BLaER1 (cell line): ENCODE measurements around the gene SPC25.
"Not testable (repeated sequence)": the region's sequence is repeated elsewhere in the genome, so short reads cannot be mapped to it uniquely, and the experiment has no call there.

Experiments
- H3K27ac ChIP-seq: shearing (Covaris generic); formaldehyde crosslinking; 2 replicates; pipeline ENCODE4 v1.8.1; 2022
- H3K27me3 ChIP-seq: shearing (Covaris generic); formaldehyde crosslinking; 2 replicates; pipeline ENCODE4 v1.8.1; 2022
- H3K36me3 ChIP-seq: shearing (Covaris generic); formaldehyde crosslinking; 2 replicates; pipeline ENCODE4 v1.8.1; 2022
- H3K4me1 ChIP-seq: shearing (Covaris generic); formaldehyde crosslinking; 2 replicates; pipeline ENCODE4 v1.8.1; 2022
- H3K4me2 ChIP-seq: shearing (Covaris generic); formaldehyde crosslinking; 2 replicates; pipeline ENCODE4 v1.8.1; 2022
- H3K4me3 ChIP-seq: shearing (Covaris generic); formaldehyde crosslinking; 2 replicates; pipeline ENCODE4 v1.8.1; 2022
- H3K9ac ChIP-seq: shearing (Covaris generic); formaldehyde crosslinking; 2 replicates; pipeline ENCODE4 v1.8.1; 2022
- H3K9me3 ChIP-seq: shearing (Covaris generic); formaldehyde crosslinking; 2 replicates; pipeline ENCODE4 v1.8.1; 2022
- H4K20me1 ChIP-seq: shearing (Covaris generic); formaldehyde crosslinking; 2 replicates; pipeline ENCODE4 v1.8.1; 2022
- Cebpa-rat ChIP-seq: shearing (Covaris generic); IDR thresholded peaks from 2 replicates; pipeline ENCODE4 v1.8.1; 2022

Gene SPC25

GRCh38 chr2:168904358-168904757 is 14.1 kb upstream of the SPC25 start:
- no peaks in the 10 kb centered on the region for H3K27me3 ChIP-seq
- TF ChIP-seq Cebpa-rat: no peak
- H4K20me1 ChIP-seq: no peaks in the 10 kb centered on the region

GRCh38 chr2:168903888-168904287 is 13.7 kb upstream of the SPC25 start:
- H3K36me3 ChIP-seq: no peaks in the 10 kb centered on the region
- H3K27ac ChIP-seq: no peak overlapping the region
- H3K4me2 ChIP-seq: no peak overlapping the region
- no peak overlapping the region for H3K4me3 ChIP-seq
- no peaks in the 10 kb centered on the region for H4K20me1 ChIP-seq
- no peaks in the 10 kb centered on the region for H3K4me1 ChIP-seq
- no peaks in the 10 kb centered on the region for H3K27me3 ChIP-seq
- no peak for TF ChIP-seq Cebpa-rat
- no peaks in the 10 kb centered on the region for H3K9me3 ChIP-seq
- no peak overlapping the region for H3K9ac ChIP-seq

More at GRCh38 chr2:168904358-168904757, 14.1 kb upstream of the SPC25 start:
- Histone ChIP-seq H3K4me2 (no peak overlapping the region), H3K36me3 (no peaks in the 10 kb centered on the region), H3K4me1 (no peaks in the 10 kb centered on the region), H3K27ac (no peak overlapping the region), H3K4me3 (no peak overlapping the region), H3K9ac (no peak overlapping the region), H3K9me3 (no peaks in the 10 kb centered on the region)

DNA sequence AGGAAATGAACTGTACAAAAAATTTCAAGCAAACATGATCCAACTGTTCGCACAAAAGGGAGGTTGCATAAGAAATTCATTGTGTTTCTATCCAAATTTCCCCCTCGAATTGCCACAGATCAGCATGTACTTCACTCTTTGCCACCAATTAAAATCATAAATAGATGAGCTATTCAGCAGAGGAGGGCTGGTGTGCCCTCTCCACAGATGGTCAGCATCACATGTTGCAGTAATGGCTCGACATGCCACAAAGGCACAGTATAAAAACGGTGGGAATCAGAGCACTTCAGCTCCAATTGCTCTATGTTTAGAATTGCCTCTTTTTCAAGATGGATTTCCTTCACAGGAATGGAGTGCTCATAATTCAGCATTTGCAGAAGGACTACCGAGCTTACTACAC is 10.8 kb upstream of the SPC25 start, which contains the start of gene G6PC2:
Gene G6PC2 (plus strand): TSS at position 289 of the 400 bp plus-strand sequence. CDS start 41 bp downstream, at position 330.
- Histone ChIP-seq H3K9me3 (no peaks in the 10 kb centered on the region), H3K4me3 (no peak within 1 kb of the TSS), H3K4me2 (no peak within 1 kb of the TSS), H4K20me1 (no peaks in the 10 kb centered on the region), H3K27me3 (no peaks in the 10 kb centered on the region), H3K36me3 (no peaks in the 10 kb centered on the region), H3K9ac (no peak within 1 kb of the TSS), H3K27ac (no peak within 1 kb of the TSS), H3K4me1 (no peaks in the 10 kb centered on the region)
- TF ChIP-seq Cebpa-rat: no peak

- H3K27ac ChIP-seq: no peak overlapping the region
- TF ChIP-seq Cebpa-rat: no peak
These were observed 7.2 kb upstream of the SPC25 start for GRCh38 chr2:168897449-168897848.

GRCh38 chr2:168896783-168897182 is 6.6 kb upstream of the SPC25 start:
- H3K27ac ChIP-seq: no peak overlapping the region
- no peaks in the 10 kb centered on the region for H3K4me1 ChIP-seq
- no peak overlapping the region for H3K4me3 ChIP-seq
- no peaks in the 10 kb centered on the region for H3K36me3 ChIP-seq
- H3K4me2 ChIP-seq: no peak overlapping the region
- H3K27me3 ChIP-seq: no peaks in the 10 kb centered on the region
- TF ChIP-seq Cebpa-rat: no peak
- no peaks in the 10 kb centered on the region for H4K20me1 ChIP-seq
- no peak overlapping the region for H3K9ac ChIP-seq
- no peaks in the 10 kb centered on the region for H3K9me3 ChIP-seq

More at GRCh38 chr2:168897449-168897848, 7.2 kb upstream of the SPC25 start:
- H3K9me3 ChIP-seq: no peaks in the 10 kb centered on the region
- no peaks in the 10 kb centered on the region for H3K4me1 ChIP-seq
- no peaks in the 10 kb centered on the region for H4K20me1 ChIP-seq
- no peaks in the 10 kb centered on the region for H3K36me3 ChIP-seq
- no peaks in the 10 kb centered on the region for H3K27me3 ChIP-seq
- no peak overlapping the region for H3K9ac ChIP-seq
- no peak overlapping the region for H3K4me2 ChIP-seq
- H3K4me3 ChIP-seq: no peak overlapping the region

- no peak for TF ChIP-seq Cebpa-rat
- Histone ChIP-seq H3K4me3 (no peak overlapping the region), H3K27me3 (no peaks in the 10 kb centered on the region)
These were observed 5.5 kb upstream of the SPC25 start for GRCh38 chr2:168895771-168896170.

GRCh38 chr2:168894720-168895119 is 4.5 kb upstream of the SPC25 start:
- Histone ChIP-seq H3K36me3 (no peaks in the 10 kb centered on the region), H3K4me3 (no peak overlapping the region), H3K9ac (no peak overlapping the region), H3K4me1 (peaks cover 8% of the 10 kb centered on the region), H3K27ac (no peak overlapping the region), H3K27me3 (no peaks in the 10 kb centered on the region), H4K20me1 (no peaks in the 10 kb centered on the region), H3K4me2 (no peak overlapping the region), H3K9me3 (no peaks in the 10 kb centered on the region)
- TF ChIP-seq Cebpa-rat: no peak

More at GRCh38 chr2:168895771-168896170, 5.5 kb upstream of the SPC25 start:
- peaks cover 1% of the 10 kb centered on the region; the same call in 1 of the 2 replicates for H3K4me1 ChIP-seq
- no peak overlapping the region for H3K9ac ChIP-seq
- no peak overlapping the region for H3K27ac ChIP-seq
- no peak overlapping the region for H3K4me2 ChIP-seq
- H3K9me3 ChIP-seq: no peaks in the 10 kb centered on the region
- no peaks in the 10 kb centered on the region for H4K20me1 ChIP-seq
- no peaks in the 10 kb centered on the region for H3K36me3 ChIP-seq

DNA sequence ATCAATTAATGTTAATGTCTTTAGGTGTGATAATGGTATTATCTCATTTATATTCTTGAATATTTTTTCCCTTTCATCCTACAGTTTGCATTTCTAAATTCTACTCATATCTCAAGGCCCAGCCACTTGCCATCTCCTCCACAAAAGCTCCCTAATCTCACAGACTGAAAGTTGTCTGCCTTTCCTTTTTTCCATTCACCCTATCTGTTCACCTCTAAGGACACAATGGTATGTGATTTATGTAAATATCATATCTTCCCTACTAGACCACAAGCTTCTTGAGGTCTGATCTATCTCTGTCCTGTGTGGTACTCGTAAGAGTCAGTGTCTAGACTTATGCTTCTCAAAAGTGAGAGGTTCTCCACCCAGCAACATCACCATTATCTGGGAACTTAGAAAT is 3.9 kb upstream of the SPC25 start:
- no peak overlapping the region for H3K27ac ChIP-seq
- no peak overlapping the region for H3K4me3 ChIP-seq
- no peak for TF ChIP-seq Cebpa-rat
- H3K27me3 ChIP-seq: no peaks in the 10 kb centered on the region
- H3K4me2 ChIP-seq: no peak overlapping the region
- peaks cover 14% of the 10 kb centered on the region for H3K4me1 ChIP-seq
- H4K20me1 ChIP-seq: no peaks in the 10 kb centered on the region
- H3K9me3 ChIP-seq: no peaks in the 10 kb centered on the region
- no peak overlapping the region for H3K9ac ChIP-seq
- no peaks in the 10 kb centered on the region for H3K36me3 ChIP-seq

- Histone ChIP-seq H3K4me3 (no peak overlapping the region), H4K20me1 (no peaks in the 10 kb centered on the region), H3K9ac (no peak overlapping the region), H3K27ac (no peak overlapping the region), H3K4me1 (peaks cover 15% of the 10 kb centered on the region), H3K27me3 (no peaks in the 10 kb centered on the region), H3K36me3 (peaks cover 12% of the 10 kb centered on the region), H3K9me3 (no peaks in the 10 kb centered on the region; the same call in 1 of the 2 replicates), H3K4me2 (no peak overlapping the region)
- TF ChIP-seq Cebpa-rat: no peak
These were observed 2.1 kb upstream of the SPC25 start for GRCh38 chr2:168892327-168892726.

DNA sequence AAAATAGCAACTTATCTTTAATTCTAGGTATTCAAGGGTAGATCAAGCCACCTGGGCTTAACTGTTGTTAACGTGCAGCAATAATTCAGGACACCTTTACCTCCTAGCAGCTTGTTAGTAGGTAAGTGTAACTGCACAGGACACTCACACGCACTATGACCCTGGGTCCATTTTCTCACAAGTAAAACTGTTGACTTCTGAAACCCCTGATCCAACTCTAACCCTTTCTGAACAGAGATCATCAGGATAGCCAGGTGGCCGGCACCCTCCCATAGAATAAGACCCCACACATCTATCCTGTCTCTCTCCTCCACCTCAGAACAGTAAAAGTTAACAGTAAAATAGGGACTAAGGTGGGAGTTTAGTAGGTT is 610 bp downstream of the SPC25 start:
- Histone ChIP-seq H3K36me3 (peaks cover 39% of the 10 kb centered on the region), H4K20me1 (no peaks in the 10 kb centered on the region), H3K4me2 (peak overlapping the region; percentile 94), H3K4me3 (peak overlapping the region; percentile 82), H3K27me3 (no peaks in the 10 kb centered on the region), H3K9ac (peak overlapping the region; percentile 88), H3K9me3 (no peaks in the 10 kb centered on the region; the same call in 1 of the 2 replicates), H3K27ac (peak overlapping the region; percentile 84), H3K4me1 (peaks cover 15% of the 10 kb centered on the region)
- TF ChIP-seq Cebpa-rat: no peak

- no peak overlapping the region for H3K4me2 ChIP-seq
- no peak overlapping the region for H3K27ac ChIP-seq
- H3K27me3 ChIP-seq: no peaks in the 10 kb centered on the region
- peaks cover 10% of the 10 kb centered on the region for H3K4me1 ChIP-seq
- no peak overlapping the region for H3K9ac ChIP-seq
- no peaks in the 10 kb centered on the region for H4K20me1 ChIP-seq
- H3K36me3 ChIP-seq: peaks cover 61% of the 10 kb centered on the region
- no peak for TF ChIP-seq Cebpa-rat
- no peaks in the 10 kb centered on the region; the same call in 1 of the 2 replicates for H3K9me3 ChIP-seq
- H3K4me3 ChIP-seq: no peak overlapping the region
These were observed 5.3 kb downstream of the SPC25 start for GRCh38 chr2:168884975-168885374.

GRCh38 chr2:168882163-168882562 is 8.1 kb downstream of the SPC25 start:
- H3K4me3 ChIP-seq, H4K20me1 ChIP-seq, H3K4me1 ChIP-seq, H3K4me2 ChIP-seq, H3K9me3 ChIP-seq, H3K9ac ChIP-seq, H3K27me3 ChIP-seq, H3K27ac ChIP-seq: not testable (repeated sequence)
- peaks cover 48% of the 10 kb centered on the region for H3K36me3 ChIP-seq
